H54 (cell line): ENCODE data around the gene FSTL5.
"Not testable (repeated sequence)": the region's sequence is repeated elsewhere in the genome, so short reads cannot be mapped to it uniquely, and the experiment has no call there.

ENCODE experiments used
- DNase-seq: peaks from one replicate; pipeline ENCODE4 v3.0.0; 2011; ENCODE audit warnings: low spot score, mixed read lengths; ENCODE audit not compliant: insufficient read length
- FAIRE-seq: peaks from 3 replicates; lab custom pipeline; 2011; peaks lifted over from hg19 to GRCh38; lab: Jason Lieb, UNC
- POLR2A ChIP-seq: IDR thresholded peaks from 2 replicates; pipeline ENCODE4 v1.6.1; 2011; ENCODE audit warnings: low read depth, mild to moderate bottlenecking, low read length

The FSTL5 gene

GRCh38 chr4:162163892-162164759 is at the start of gene FSTL5:
TSS of gene FSTL5 (minus strand) at chr4:162164000. CDS start at chr4:162111396, 52,604 bp downstream.
- peak; percentile 21 for DNase-seq
- FAIRE-seq, result peak; percentile 91
- no peak for TF ChIP-seq POLR2A

GRCh38 chr4:162209706-162210105 is 45.9 kb upstream of the FSTL5 start:
- DNase-seq, result no peak
- no peak for FAIRE-seq
- no peak for TF ChIP-seq POLR2A

- not testable (repeated sequence) for FAIRE-seq, DNase-seq
Observed at GRCh38 chr4:162203478-162203877, 39.7 kb upstream of the FSTL5 start.

- peak; percentile 7 for DNase-seq
- TF ChIP-seq POLR2A, result no peak
- no peak for FAIRE-seq
Observed at GRCh38 chr4:162201673-162202072, 37.9 kb upstream of the FSTL5 start.

GRCh38 chr4:162170509-162170908 is 6.7 kb upstream of the FSTL5 start:
- DNase-seq (no peak), FAIRE-seq (no peak)
- no peak for TF ChIP-seq POLR2A

- TF ChIP-seq POLR2A, result no peak
- no peak for DNase-seq
- FAIRE-seq, result no peak
Observed at GRCh38 chr4:162164906-162165510, 1.2 kb upstream of the FSTL5 start.

GRCh38 chr4:162162672-162163071 is 1.1 kb downstream of the FSTL5 start:
- no peak for FAIRE-seq
- TF ChIP-seq POLR2A, result no peak
- DNase-seq, result no peak

GRCh38 chr4:162157241-162157640 is 6.6 kb downstream of the FSTL5 start:
- TF ChIP-seq POLR2A, result no peak
- FAIRE-seq (no peak), DNase-seq (no peak)

GRCh38 chr4:162154862-162155540 is 8.8 kb downstream of the FSTL5 start:
- no peak for DNase-seq
- no peak for TF ChIP-seq POLR2A
- FAIRE-seq, result no peak

GRCh38 chr4:162151850-162152249 is 11.9 kb downstream of the FSTL5 start:
- no peak for TF ChIP-seq POLR2A
- FAIRE-seq, result no peak

GRCh38 chr4:162151386-162151785 is 12.4 kb downstream of the FSTL5 start:
- FAIRE-seq, result no peak
- TF ChIP-seq POLR2A, result no peak
- no peak for DNase-seq

More at GRCh38 chr4:162151850-162152249, 11.9 kb downstream of the FSTL5 start:
- no peak for DNase-seq

- FAIRE-seq (no peak), DNase-seq (no peak)
- TF ChIP-seq POLR2A, result no peak
Observed at GRCh38 chr4:162149644-162150043, 14.2 kb downstream of the FSTL5 start.

- DNase-seq (no peak), FAIRE-seq (no peak)
- TF ChIP-seq POLR2A, result no peak
Observed at GRCh38 chr4:162140051-162140683, 23.6 kb downstream of the FSTL5 start.

GRCh38 chr4:162139412-162139811 is 24.4 kb downstream of the FSTL5 start:
- DNase-seq, result no peak
- TF ChIP-seq POLR2A, result no peak
- FAIRE-seq, result no peak

- no peak for DNase-seq
- no peak for TF ChIP-seq POLR2A
- FAIRE-seq, result no peak
Observed at GRCh38 chr4:162131256-162131655, 32.5 kb downstream of the FSTL5 start.
